IPS-NIHi7 (cell line): ENCODE results near the gene TBX15.

Experiments
- DNase-seq: peaks from one replicate; pipeline ENCODE4 v3.0.0; 2012; ENCODE audit warnings: mixed read lengths; ENCODE audit errors: extremely low spot score

Gene TBX15

GRCh38 chr1:118984722-118985639 lies 3.2 kb downstream of the TBX15 start:
- DNase-seq: no peak

- peak; percentile 78 for DNase-seq
These were observed 3.9 kb downstream of the TBX15 start for GRCh38 chr1:118984086-118984721.

GRCh38 chr1:118983558-118984041 lies 4.5 kb downstream of the TBX15 start:
- no peak for DNase-seq

- no peak for DNase-seq
These were observed 5.2 kb downstream of the TBX15 start for GRCh38 chr1:118982821-118983557.

GRCh38 chr1:118982266-118982665 lies 5.9 kb downstream of the TBX15 start:
- no peak for DNase-seq

GRCh38 chr1:118981436-118981835 lies 6.7 kb downstream of the TBX15 start:
- no peak for DNase-seq

GRCh38 chr1:118979754-118980575 lies 8.2 kb downstream of the TBX15 start:
- DNase-seq: no peak

- no peak for DNase-seq
These were observed 9.0 kb downstream of the TBX15 start for GRCh38 chr1:118978914-118979701.

- no peak for DNase-seq
These were observed 10.5 kb downstream of the TBX15 start for GRCh38 chr1:118977600-118977999.

- DNase-seq: no peak
These were observed 13.5 kb downstream of the TBX15 start for GRCh38 chr1:118974661-118975060.

GRCh38 chr1:118973531-118974137 lies 14.5 kb downstream of the TBX15 start:
- DNase-seq: no peak

GRCh38 chr1:118973032-118973431 lies 15.1 kb downstream of the TBX15 start:
- no peak for DNase-seq

GRCh38 chr1:118970451-118970850 lies 17.7 kb downstream of the TBX15 start:
- no peak for DNase-seq

GRCh38 chr1:118963456-118964430 lies 24.4 kb downstream of the TBX15 start:
- no peak for DNase-seq

GRCh38 chr1:118963138-118963455 lies 25.0 kb downstream of the TBX15 start:
- DNase-seq: no peak

GRCh38 chr1:118961156-118961555 lies 27.0 kb downstream of the TBX15 start:
- DNase-seq: no peak

- DNase-seq: no peak
These were observed 27.5 kb downstream of the TBX15 start for GRCh38 chr1:118960567-118961136.

GRCh38 chr1:118960026-118960561 lies 28.0 kb downstream of the TBX15 start:
- peak; percentile 39 for DNase-seq
